Liver (tissue), 9 donors: Measurements from ENCODE around the gene XXYLT1. TPM values are rescaled to one million over a fixed set of nuclear protein-coding genes. Genes with fewer than 3 reads are reported as not detected.

ENCODE experiments used
- DNase-seq: peaks from one replicate; pipeline ENCODE4 v3.0.0-alpha.2; 2017; ENCODE audit warnings: low spot score
- H3K27ac ChIP-seq, 2 donors: one replicate each; pipeline ENCODE4 v1.7.0; 2013; ENCODE audit warnings: inconsistent platforms in 2 of 2, low read length in 2 of 2, control low read depth in 1 of 2, low read depth in 1 of 2, mild to moderate bottlenecking in 1 of 2
- H3K27me3 ChIP-seq, 4 donors: one replicate each; pipeline versions ENCODE4 v1.6.1 to v1.7.0; 2013; ENCODE audit warnings: low read length in 3 of 4, inconsistent platforms in 1 of 4, mild to moderate bottlenecking in 1 of 4, moderate library complexity in 1 of 4; ENCODE audit not compliant: control insufficient read depth in 4 of 4, insufficient read depth in 4 of 4
- H3K36me3 ChIP-seq, 4 donors: one replicate each; pipeline versions ENCODE4 v1.6.1 to v1.7.0; 2013; ENCODE audit warnings: low read length in 3 of 4, mild to moderate bottlenecking in 3 of 4, low read depth in 1 of 4, moderate library complexity in 1 of 4; ENCODE audit not compliant: control insufficient read depth in 4 of 4, insufficient read depth in 3 of 4
- H3K4me1 ChIP-seq, 4 donors: one replicate each; pipeline versions ENCODE4 v1.6.1 to v1.7.0; 2013; ENCODE audit warnings: low read length in 3 of 4, mild to moderate bottlenecking in 3 of 4, moderate library complexity in 1 of 4; ENCODE audit not compliant: control insufficient read depth in 4 of 4, insufficient read depth in 4 of 4
- H3K4me3 ChIP-seq, 3 donors: one replicate each; pipeline versions ENCODE4 v1.6.1 to v1.7.0; 2013; ENCODE audit warnings: low read length in 3 of 3, control low read depth in 1 of 3, low read depth in 1 of 3, mild to moderate bottlenecking in 1 of 3
- H3K9ac ChIP-seq, 2 donors: one replicate each; pipeline ENCODE4 v1.7.0; 2013; ENCODE audit warnings: low read length in 2 of 2, mild to moderate bottlenecking in 2 of 2, moderate library complexity in 2 of 2, control low read depth in 1 of 2, low read depth in 1 of 2
- H3K9me3 ChIP-seq, 4 donors: one replicate each; pipeline versions ENCODE4 v1.6.1 to v1.7.0; 2013; ENCODE audit warnings: low read length in 3 of 4; ENCODE audit not compliant: control insufficient read depth in 4 of 4
- ATF3 ChIP-seq: IDR thresholded peaks from 2 replicates; pipeline ENCODE4 v1.6.1; 2016; ENCODE audit warnings: antibody characterized with exemption
- CTCF ChIP-seq: fragments of 150-350 bp; IDR thresholded peaks from 2 replicates; pipeline ENCODE4 v1.5.1; 2017; ENCODE audit warnings: improper control_type of control experiment, low read depth, low read length; ENCODE audit not compliant: missing input control
- EGR1 ChIP-seq, 2 donors: IDR thresholded peaks; 2 replicates each; pipeline ENCODE4 v1.6.1; 2016 to 2018; ENCODE audit warnings: antibody characterized with exemption in 2 of 2, low read depth in 2 of 2
- FOXA1 ChIP-seq: IDR thresholded peaks from 2 replicates; pipeline ENCODE4 v1.6.1; 2016; ENCODE audit warnings: antibody characterized with exemption
- FOXA2 ChIP-seq: IDR thresholded peaks from 2 replicates; pipeline ENCODE4 v1.6.1; 2016; ENCODE audit warnings: antibody characterized with exemption
- GABPA ChIP-seq, 2 donors: IDR thresholded peaks in 1 of 2; conservative IDR thresholded peaks in 1 of 2; 2 replicates each; pipeline ENCODE4 v1.6.1; 2016; ENCODE audit warnings: antibody characterized with exemption in 2 of 2, mild to moderate bottlenecking in 1 of 2, moderate library complexity in 1 of 2
- HNF4A ChIP-seq, 2 donors: conservative IDR thresholded peaks; 2 replicates each; pipeline ENCODE4 v1.6.1; 2016; ENCODE audit warnings: antibody characterized with exemption in 2 of 2, mild to moderate bottlenecking in 2 of 2
- HNF4G ChIP-seq: IDR thresholded peaks from 2 replicates; pipeline ENCODE4 v1.6.1; 2016; ENCODE audit warnings: antibody characterized with exemption
- JUND ChIP-seq, 2 donors: IDR thresholded peaks; 2 replicates each; pipeline ENCODE4 v1.6.1; 2016; ENCODE audit warnings: antibody characterized with exemption in 2 of 2
- MAX ChIP-seq: IDR thresholded peaks from 2 replicates; pipeline ENCODE4 v1.6.1; 2016; ENCODE audit warnings: antibody characterized with exemption
- NR2F2 ChIP-seq: IDR thresholded peaks from 2 replicates; pipeline ENCODE4 v1.6.1; 2016; ENCODE audit warnings: antibody characterized with exemption
- RAD21 ChIP-seq, 2 donors: IDR thresholded peaks; 2 replicates each; pipeline ENCODE4 v1.6.1; 2016; ENCODE audit warnings: antibody characterized with exemption in 2 of 2, mild to moderate bottlenecking in 2 of 2
- REST ChIP-seq: IDR thresholded peaks from 2 replicates; pipeline ENCODE4 v1.6.1; 2016; ENCODE audit warnings: antibody characterized with exemption, mild to moderate bottlenecking
- RXRA ChIP-seq, 2 donors: IDR thresholded peaks; 2 replicates each; pipeline ENCODE4 v1.6.1; 2017 to 2018; ENCODE audit warnings: antibody characterized with exemption in 2 of 2, mild to moderate bottlenecking in 1 of 2
- SP1 ChIP-seq: IDR thresholded peaks from 2 replicates; pipeline ENCODE4 v1.6.1; 2018; ENCODE audit warnings: antibody characterized with exemption, mild to moderate bottlenecking
- TAF1 ChIP-seq: conservative IDR thresholded peaks from 2 replicates; pipeline ENCODE4 v1.6.1; 2016; ENCODE audit warnings: antibody characterized with exemption, mild to moderate bottlenecking
- YY1 ChIP-seq: IDR thresholded peaks from 2 replicates; pipeline ENCODE4 v1.6.1; 2016; ENCODE audit warnings: antibody characterized with exemption, mild to moderate bottlenecking
- ZBTB33 ChIP-seq: IDR thresholded peaks from 2 replicates; pipeline ENCODE4 v1.6.1; 2016; ENCODE audit warnings: antibody characterized with exemption
- WGBS: extraction: QIAGEN DNeasy Blood & Tissue Kit; methylation state at CpG from one replicate; pipeline ENCODE4 v1.1.7; 2013; 5-methylcytosine and 5-hydroxymethylcytosine counted together
- polyA plus RNA-seq, 2 donors: library from polyadenylated mRNA; stranded (reverse) in 1 of 2; unstranded in 1 of 2; fragments of 200-250 nt in 1 of 2; fragments of >200 nt in 1 of 2; fragmentation: Nextera tagmentation in 1 of 2; extraction: Ambion mirVana in 1 of 2; gene quantifications; one replicate each; pipeline versions ENCODE4 v1.2.1 to v1.2.3, GENCODE V29; 2013 to 2015
- total RNA-seq, 2 donors: library from RNA; depleted of rRNA; stranded (reverse); fragments of >200 nt; gene quantifications; one replicate each; pipeline ENCODE4 v1.2.3, GENCODE V29; 2014
- donor health status: healthy.
- donor health status: healthy.
- donor health status: healthy.
- donor health status: healthy.
- donor health status: healthy.

The XXYLT1 gene
- total and polyA plus RNA-seq, 4 donors: 0.93 to 7.6 (median 2.8) TPM

- TF ChIP-seq JUND (IDR thresholded peaks at IDR 0.05) (no peak), HNF4A (conservative IDR thresholded peaks at IDR 0.05) (no peak), RAD21 (IDR thresholded peaks at IDR 0.05) (no peak), RXRA (IDR thresholded peaks at IDR 0.05) (no peak), HNF4G (no peak), NR2F2 (no peak), SP1 (no peak), ZBTB33 (no peak)
These were observed 245.7 kb downstream of the XXYLT1 start (continued) for GRCh38 chr3:195025056-195025883.

- Histone ChIP-seq H3K9me3 (no peaks in the 10 kb centered on the region), H3K9ac (no peak overlapping the region), H3K4me1 (no peaks in the 10 kb centered on the region), H3K27ac (no peak overlapping the region), H3K36me3 (no peaks in the 10 kb centered on the region), H3K4me3 (no peak overlapping the region), H3K27me3 (no peaks in the 10 kb centered on the region)
- TF ChIP-seq HNF4G: no peak
- no peak for TF ChIP-seq FOXA2
- no peak for TF ChIP-seq TAF1
- TF ChIP-seq RXRA (IDR thresholded peaks at IDR 0.05): no peak
- TF ChIP-seq JUND (IDR thresholded peaks at IDR 0.05): no peak
- no peak for TF ChIP-seq MAX
- no peak for TF ChIP-seq ATF3
- TF ChIP-seq ZBTB33: no peak
- TF ChIP-seq FOXA1: no peak
- no peak for TF ChIP-seq EGR1 (IDR thresholded peaks at IDR 0.05; ENCODE audit: low read depth in 2 of 2)
- no peak for TF ChIP-seq REST
- no peak for TF ChIP-seq YY1
- no peak for TF ChIP-seq HNF4A (conservative IDR thresholded peaks at IDR 0.05)
- no peak for TF ChIP-seq RAD21 (IDR thresholded peaks at IDR 0.05)
- TF ChIP-seq CTCF: no peak
- no peak for TF ChIP-seq NR2F2
- no peak for TF ChIP-seq GABPA (IDR thresholded peaks at IDR 0.05 in 1 of 2, conservative IDR thresholded peaks at IDR 0.05 in 1 of 2)
- 94% methylated on average over 11 of the region's 11 CpGs for WGBS
- DNase-seq: no peak
These were observed 247.0 kb downstream of the XXYLT1 start for GRCh38 chr3:195023989-195024388.
